HG02885 (cell line): ENCODE results near the gene CHORDC1.
A peak's percentile ranks its signal among the peaks of the same experiment; 100 is the strongest.
"Not testable (repeated sequence)": the region's sequence is repeated elsewhere in the genome, so short reads cannot be mapped to it uniquely, and the experiment has no call there.

Source experiments
- ATAC-seq: cut with Tn5 transposase; IDR thresholded peaks from one replicate; pipeline ENCODE4 v1.9.1; 2021; ENCODE audit warnings: mild to moderate bottlenecking; ENCODE audit not compliant: unreplicated experiment, poor library complexity

The CHORDC1 gene

GRCh38 chr11:90222459-90223247 is at the start of gene CHORDC1:
TSS of gene CHORDC1 (minus strand) at chr11:90223049. CDS start at chr11:90222954, 95 bp downstream.
- ATAC-seq, result peak; percentile 87

DNA sequence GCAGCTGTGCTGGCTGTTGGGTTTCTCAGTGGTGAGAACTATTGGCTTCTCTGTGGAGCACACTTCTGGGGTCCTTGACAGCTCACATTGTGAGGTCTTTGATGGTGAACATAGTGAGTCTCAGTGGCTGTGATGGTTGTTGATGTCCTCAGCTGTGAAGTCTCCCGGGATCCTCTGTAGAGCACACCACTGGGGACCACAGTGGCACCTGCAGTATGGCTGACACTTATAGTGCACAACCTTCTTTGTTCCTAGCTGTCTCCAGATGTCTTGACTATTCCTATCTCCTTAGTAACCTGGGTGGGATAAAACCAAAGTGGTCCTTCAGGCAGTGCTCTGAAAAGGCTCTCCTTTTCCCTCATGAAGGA is 34.3 kb upstream of the CHORDC1 start:
- no peak for ATAC-seq

- no peak for ATAC-seq
Observed at GRCh38 chr11:90256404-90257157, 33.7 kb upstream of the CHORDC1 start.

DNA sequence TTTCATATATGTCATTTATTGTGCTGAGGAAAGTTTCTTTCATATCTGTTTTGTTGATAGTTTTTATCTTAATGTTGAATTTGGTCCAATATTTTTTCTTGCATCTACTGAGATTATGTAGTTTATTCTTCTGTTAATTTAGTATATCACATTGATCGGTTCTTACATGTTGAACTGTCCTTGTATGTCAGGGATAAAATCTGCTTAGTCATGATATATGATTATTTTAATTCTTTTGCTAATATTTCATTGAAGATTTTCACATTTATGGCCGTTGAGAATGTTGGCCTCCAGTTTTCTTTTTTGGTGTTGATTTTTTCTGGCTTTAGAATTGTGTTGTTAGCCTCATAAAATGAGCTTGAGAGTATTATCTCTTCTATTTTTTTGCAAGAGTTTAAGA is 31.2 kb upstream of the CHORDC1 start:
- no peak for ATAC-seq

GRCh38 chr11:90252053-90252452 is 29.2 kb upstream of the CHORDC1 start:
- no peak for ATAC-seq

GRCh38 chr11:90251599-90251998 is 28.8 kb upstream of the CHORDC1 start:
- ATAC-seq, result no peak

- peak; percentile 47 for ATAC-seq
Observed at GRCh38 chr11:90250970-90251369, 28.1 kb upstream of the CHORDC1 start.

DNA sequence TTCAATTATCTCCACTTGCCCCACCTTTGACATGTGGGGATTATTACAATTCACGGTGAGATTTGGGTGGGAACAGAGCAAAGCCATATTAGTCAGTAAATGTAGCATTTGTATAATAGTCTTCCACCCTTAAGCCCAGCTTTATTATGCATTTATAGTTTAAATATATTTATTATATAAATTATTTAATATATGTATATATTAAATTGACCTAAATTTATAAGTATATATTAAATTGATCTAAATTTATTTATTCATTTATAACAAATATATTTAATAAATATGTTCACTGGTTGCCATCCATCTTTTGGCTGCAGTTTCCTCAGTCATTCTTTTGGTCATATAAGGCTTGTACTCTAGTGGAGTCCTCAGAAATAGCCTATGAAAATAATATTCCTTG is 23.6 kb upstream of the CHORDC1 start:
- no peak for ATAC-seq

GRCh38 chr11:90243534-90243933 is 20.7 kb upstream of the CHORDC1 start:
- ATAC-seq, result no peak

GRCh38 chr11:90242894-90243416 is 20.1 kb upstream of the CHORDC1 start:
- no peak for ATAC-seq

DNA sequence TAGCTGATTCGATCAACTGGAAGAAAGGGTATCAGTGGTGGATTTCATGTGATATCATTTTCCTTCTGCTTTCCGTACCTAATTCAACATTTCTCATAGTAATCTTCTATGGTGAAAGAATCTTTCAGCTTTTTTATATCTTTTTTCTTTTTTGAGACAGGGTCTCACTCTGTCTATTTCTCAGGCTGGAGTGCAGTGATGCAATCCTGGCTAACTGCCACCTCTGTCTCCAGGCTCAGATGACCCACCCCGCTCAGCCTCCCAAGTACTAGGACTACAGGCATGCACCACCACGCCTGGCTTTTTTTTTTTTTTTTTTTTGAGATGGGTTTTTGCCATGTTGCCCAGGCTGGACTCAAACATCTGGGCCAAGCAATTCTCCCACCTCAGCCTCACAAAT is 18.6 kb upstream of the CHORDC1 start:
- ATAC-seq, result no peak

DNA sequence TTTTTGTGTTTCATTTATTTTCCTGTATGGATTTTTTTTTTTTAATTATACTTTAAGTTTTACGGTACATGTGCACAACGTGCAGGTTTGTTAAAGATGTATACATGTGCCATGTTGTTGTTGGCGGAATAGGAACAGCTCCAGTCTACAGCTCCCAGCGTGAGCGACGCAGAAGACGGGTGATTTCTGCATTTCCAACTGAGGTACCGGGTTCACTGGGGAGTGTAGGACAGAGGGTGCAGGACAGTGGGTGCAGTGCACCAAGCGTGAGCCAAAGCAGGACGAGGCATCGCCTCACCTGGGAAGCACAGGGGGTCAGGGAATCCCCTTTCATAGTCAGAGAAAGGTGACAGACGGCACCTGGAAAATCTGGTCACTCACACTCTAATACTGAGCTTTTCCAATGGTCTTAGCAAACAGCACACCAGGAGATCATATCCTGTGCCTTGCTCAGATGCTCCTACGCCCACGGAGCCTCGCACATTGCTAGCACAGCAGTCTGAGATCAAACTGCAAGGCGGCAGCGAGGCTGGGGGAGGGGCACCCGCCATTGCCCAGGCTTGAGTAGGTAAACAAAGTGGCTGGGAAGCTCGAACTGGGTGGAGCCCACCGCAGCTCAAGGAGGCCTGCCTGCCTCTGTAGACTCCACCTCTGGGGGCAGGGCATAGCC is 17.3 kb upstream of the CHORDC1 start:
- not testable (repeated sequence) for ATAC-seq

DNA sequence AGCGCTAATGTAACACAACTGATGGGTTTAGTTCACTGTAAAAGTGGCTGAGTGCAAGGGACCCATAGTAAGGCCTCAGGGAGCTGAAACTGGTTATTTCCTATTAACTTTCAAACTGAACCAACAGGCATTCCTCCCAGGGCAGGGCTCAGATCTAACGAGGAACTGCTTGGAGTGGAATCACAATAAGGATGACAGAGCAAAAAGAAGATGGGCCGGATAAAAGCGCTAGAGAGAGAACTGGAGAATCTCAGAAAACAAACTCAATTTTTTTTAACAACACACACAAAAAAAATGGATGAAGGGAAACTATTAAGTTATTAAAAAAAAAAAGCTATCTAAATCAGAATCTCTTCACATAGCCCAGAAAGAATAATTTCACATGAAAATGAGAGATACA is 14.2 kb upstream of the CHORDC1 start:
- ATAC-seq, result no peak

- no peak for ATAC-seq
Observed at GRCh38 chr11:90235526-90235925, 12.7 kb upstream of the CHORDC1 start.

DNA sequence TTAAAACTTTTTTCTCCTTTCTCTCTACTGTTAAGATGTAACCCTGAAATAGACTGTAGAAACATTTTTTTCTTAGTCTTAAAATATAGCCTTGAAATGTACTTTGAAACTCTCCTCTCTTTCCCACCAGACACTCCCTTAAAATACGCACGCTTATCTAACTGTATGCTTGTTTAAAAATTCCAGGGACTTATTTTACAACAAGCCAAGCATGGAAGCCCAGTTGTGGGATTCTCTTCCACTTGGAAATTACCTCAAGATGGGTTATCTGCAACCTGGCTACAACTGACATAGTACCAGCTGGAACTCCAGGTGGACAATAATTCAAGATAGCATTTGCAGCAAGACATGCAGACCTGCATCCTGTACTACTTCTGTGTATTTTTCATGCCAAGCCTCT is 12.1 kb upstream of the CHORDC1 start:
- no peak for ATAC-seq

DNA sequence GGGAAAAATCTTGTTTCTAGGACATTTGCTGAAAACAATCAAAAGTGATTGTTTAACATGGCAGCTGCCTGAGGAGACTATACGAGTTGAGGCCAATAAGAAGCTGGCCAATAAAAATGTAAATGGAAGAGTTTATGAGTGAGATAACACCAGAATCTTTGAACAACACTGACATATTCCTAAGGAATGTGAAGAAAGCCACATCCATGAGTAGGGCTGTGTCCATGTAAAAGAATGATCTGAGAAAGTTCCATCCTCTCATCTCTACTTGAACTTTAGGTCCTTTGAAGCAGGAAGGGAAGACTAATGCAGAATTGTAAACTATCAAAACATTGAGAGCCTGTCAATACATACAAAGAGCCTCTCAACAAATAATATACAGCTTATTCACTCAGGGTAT is 6.9 kb upstream of the CHORDC1 start:
- no peak for ATAC-seq

GRCh38 chr11:90228056-90228455 is 5.2 kb upstream of the CHORDC1 start:
- ATAC-seq, result no peak

- ATAC-seq, result peak; percentile 49
Observed at GRCh38 chr11:90223248-90223585, 368 bp upstream of the CHORDC1 start.

DNA sequence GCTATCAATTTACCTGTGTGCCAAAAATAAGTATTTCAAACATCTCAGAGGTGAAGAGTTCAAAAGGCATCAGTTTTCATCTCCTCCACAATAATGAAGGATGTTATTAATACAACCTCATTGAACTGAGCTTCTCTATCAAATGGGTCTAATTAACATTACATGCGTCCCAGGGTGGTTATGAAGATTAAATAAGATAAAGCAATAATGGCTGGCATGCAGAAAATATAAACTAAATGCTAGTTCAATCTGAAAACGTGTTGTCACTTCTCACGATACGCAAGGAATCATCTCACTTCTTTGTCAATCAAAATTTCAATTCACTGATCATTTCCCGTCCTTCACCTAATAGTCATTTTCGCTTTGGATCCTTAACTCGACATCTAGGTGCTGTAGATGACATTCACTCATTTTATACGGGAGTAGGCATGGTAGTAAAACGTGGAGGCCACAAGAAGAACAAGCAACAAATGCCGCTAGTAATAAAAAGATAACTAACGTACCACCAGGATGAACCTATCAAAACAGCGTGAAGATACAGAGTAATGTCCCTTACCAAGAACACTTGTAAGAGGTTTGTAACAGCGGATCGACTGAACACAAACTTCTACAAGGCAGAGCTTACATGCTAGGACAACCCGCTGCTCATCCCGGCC is 918 bp downstream of the CHORDC1 start:
- ATAC-seq, result no peak

DNA sequence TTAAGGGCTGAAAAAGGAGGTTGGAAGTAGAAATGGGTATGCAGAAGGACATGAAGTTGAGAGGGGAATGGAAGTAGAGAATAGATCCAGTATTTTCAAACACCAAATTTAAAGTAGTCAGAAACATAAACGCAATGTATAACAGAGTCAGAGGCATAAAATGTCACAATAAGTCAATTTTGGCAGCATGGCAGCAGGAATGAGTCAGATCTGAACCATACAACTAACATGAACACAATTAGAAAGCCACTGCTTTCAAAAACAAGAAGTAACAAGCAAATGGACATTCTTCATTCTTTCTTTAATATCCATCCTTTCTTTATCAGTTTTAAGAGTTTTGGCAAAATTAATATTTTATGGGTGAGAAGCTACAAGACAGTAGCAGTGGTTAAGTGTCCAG is 2.5 kb downstream of the CHORDC1 start:
- ATAC-seq, result peak; percentile 26

GRCh38 chr11:90219438-90219837 is 3.4 kb downstream of the CHORDC1 start:
- no peak for ATAC-seq
